HG03439 (cell line): ENCODE results near the gene INTS11.
"Not testable (repeated sequence)": the region's sequence is repeated elsewhere in the genome, so short reads cannot be mapped to it uniquely, and the experiment has no call there.

Experiments used
- ATAC-seq: cut with Tn5 transposase; IDR thresholded peaks from one replicate; pipeline ENCODE4 v1.9.1; 2021; ENCODE audit warnings: mild to moderate bottlenecking, moderate library complexity; ENCODE audit not compliant: unreplicated experiment

INTS11 gene

DNA sequence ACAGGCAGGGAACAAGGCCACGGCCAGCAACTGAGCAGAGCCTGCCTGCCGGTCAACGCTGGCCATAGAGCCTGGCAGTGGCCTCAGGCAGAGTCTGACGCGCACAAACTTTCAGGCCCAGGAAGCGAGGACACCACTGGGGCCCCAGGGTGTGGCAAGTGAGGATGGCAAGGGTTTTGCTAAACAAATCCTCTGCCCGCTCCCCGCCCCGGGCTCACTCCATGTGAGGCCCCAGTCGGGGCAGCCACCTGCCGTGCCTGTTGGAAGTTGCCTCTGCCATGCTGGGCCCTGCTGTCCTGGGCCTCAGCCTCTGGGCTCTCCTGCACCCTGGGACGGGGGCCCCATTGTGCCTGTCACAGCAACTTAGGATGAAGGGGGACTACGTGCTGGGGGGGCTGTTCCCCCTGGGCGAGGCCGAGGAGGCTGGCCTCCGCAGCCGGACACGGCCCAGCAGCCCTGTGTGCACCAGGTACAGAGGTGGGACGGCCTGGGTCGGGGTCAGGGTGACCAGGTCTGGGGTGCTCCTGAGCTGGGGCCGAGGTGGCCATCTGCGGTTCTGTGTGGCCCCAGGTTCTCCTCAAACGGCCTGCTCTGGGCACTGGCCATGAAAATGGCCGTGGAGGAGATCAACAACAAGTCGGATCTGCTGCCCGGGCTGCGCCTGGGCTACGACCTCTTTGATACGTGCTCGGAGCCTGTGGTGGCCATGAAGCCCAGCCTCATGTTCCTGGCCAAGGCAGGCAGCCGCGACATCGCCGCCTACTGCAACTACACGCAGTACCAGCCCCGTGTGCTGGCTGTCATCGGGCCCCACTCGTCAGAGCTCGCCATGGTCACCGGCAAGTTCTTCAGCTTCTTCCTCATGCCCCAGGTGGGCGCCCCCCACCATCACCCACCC is 6.9 kb upstream of the INTS11 start, which contains the start of gene TAS1R3:
TAS1R3 (plus strand) TSS at position 213 of the 898 bp plus-strand sequence; CDS start at position 279, 66 bp downstream.
- ATAC-seq: no peak

DNA sequence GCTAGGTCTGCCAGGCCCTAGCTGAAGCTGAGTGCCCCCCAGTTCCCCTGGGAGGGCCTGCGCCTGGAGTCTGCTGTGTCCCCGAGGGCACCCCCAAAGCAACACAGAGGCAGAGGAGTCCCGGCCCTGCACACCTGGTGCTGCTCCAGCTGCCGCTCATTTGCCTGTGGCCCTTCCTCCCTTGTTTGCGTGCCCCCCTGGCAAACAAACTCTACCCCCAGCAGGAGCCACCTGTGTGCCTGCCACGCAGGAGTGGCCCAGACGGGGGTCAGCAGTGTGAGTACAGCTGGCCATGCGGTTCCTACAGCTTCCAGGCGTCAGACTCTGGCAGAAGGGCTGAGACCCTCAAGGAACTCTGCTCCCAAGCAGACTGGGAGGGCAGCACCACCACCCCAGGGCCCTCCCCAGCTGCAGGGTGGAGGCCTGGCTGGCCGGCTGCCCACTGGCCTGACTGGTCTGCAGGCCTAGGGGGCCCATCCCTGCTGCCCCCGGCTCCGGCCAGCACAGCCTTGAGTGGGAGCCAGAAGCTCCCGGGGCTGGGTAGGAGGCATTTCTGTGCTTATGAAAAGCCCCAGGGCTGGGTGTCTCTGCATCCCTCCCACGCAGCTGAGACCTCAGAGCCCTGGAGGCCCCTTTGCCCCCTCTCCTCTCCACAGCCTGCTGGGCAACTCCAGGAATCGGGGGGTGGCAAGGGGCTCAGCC is 6.1 kb upstream of the INTS11 start:
- no peak for ATAC-seq

DNA sequence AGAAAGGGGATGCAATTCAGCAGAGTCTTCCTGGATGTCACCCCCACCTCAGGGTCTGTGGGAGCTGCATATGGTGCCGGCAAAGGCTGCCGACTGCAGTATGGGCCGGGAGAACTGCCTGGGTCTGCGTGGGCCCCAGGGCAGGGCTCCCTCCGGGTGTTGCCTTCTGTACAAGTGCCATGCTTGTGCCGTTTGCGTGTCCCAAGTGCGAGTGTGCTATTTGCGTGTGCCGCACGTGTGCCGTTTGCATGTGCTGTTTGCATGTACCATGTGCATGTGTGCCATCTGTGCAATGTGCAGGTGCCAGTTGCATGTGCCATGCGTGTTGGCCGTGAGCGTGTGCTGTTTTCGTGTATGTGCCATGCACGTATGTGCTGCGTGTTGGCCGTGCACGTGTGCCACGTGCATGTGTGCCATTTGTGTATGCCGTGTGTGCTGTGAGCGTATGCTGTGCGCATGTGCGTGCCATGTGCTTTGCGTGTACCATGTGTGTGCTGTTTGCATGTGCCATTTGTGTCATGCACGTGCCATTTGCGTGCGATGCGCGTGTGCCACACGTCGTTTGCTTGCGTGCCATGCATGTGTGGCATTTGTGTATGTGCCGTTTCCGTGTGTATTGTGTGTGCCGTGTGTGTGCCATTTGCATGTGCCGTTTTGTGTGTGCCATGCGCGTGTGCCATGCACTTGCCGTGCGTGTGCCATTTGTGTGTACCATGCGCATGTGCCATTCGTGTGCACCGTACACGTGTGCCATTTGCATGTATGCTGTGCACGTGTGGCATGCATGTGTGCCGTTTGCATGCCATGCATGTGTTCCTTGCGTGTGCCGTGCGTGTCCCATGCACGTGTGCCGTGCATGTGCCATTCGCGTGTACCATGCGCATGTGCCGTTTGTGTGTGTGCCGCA is 5.1 kb upstream of the INTS11 start:
- ATAC-seq: no peak

DNA sequence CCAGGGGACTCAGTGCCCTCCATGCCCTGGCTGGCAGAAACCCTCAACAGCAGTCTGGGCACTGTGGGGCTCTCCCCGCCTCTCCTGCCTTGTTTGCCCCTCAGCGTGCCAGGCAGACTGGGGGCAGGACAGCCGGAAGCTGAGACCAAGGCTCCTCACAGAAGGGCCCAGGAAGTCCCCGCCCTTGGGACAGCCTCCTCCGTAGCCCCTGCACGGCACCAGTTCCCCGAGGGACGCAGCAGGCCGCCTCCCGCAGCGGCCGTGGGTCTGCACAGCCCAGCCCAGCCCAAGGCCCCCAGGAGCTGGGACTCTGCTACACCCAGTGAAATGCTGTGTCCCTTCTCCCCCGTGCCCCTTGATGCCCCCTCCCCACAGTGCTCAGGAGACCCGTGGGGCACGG is 3.8 kb upstream of the INTS11 start:
- ATAC-seq: no peak

DNA sequence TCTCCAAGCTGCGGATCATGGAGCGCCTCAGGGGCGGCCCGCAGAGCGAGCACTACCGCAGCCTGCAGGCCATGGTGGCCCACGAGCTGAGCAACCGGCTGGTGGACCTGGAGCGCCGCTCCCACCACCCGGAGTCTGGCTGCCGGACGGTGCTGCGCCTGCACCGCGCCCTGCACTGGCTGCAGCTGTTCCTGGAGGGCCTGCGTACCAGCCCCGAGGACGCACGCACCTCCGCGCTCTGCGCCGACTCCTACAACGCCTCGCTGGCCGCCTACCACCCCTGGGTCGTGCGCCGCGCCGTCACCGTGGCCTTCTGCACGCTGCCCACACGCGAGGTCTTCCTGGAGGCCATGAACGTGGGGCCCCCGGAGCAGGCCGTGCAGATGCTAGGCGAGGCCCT is 2.8 kb upstream of the INTS11 start:
- ATAC-seq: no peak

DNA sequence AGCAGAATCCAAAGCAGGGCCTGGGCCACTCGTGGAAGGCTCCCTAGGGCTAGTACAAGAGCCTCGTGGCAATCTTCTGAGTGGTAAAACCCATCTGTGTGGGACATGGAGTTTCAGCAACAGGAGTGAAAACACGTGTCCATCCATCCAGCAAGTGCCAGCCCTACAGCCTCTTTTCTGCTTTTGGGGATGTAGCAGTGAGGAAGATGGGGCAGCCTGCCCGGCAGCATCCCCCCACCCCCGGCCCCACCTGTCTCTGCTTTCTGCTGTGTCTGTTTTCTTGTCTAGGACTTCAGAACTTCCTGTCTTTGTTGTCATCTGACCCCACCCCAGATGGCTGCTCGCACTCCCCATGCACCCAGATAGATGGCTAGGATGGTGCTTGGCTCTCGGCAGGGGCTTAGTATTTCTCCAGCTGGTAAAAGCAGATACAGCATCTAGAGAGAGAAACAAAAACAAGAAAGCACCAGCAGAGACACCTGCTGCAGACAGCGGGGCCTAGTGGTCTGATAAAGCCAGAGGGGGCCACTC is 1.7 kb upstream of the INTS11 start:
- no peak for ATAC-seq

DNA sequence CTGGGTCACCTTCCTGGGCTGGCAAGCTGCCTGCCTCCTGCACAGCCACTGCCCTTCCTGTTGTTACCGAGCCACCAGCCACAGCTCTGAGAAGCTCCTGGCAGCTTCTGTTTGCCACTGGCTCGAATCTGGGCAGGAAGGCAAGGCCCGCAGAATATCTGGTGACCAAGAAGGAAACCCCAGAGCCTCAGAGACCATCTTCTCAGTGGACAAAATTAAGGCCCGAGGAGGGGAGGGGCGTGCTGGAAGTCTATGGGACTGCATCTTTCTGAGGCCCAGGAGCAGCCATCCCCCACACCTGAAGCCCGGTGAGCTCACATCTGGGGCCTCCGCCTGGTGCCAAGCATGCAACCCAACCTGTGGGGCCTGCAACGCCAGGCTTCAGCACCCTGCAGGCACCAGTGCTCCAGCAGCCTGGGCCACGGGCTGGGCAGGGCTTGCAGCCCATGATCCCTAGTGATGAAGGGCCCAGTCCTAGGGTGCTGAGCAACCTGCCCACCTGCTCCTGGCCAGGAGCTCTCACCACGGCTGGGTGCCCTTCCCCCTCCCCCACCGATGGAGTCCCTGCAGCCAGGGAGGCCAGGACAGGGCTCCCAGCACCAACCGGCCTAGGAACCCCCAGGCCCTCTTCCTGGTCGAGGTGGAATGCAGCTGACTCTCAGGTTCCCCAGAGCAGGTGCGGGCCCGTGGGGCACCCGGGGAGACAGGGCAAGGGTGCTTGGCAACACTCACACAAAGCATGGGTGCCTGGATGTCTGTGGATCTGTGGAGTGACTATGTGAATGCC is 1.0 kb upstream of the INTS11 start:
- ATAC-seq: no peak

DNA sequence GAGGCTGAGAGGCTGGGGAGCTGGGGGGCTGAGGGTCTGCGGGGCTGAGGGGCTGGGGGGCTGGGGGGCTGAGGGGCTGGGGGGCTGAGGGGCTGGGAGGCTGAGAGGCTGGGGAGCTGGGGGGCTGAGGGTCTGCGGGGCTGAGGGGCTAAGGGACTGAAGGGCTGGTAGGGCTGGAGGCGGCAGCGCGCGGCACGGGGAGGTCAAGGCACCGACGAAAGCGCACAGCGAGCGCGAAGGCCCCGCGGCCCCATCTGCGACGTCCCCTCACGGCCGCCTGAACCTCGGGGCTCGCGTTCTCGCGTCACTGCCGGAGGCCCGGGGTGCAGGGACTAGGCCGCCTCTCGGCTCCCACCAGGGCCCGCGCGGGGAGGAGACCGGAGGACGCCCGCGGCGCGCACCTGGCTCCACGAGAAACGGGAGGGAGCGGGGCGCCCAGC is 356 bp downstream of the INTS11 start:
- ATAC-seq: peak; percentile 26

DNA sequence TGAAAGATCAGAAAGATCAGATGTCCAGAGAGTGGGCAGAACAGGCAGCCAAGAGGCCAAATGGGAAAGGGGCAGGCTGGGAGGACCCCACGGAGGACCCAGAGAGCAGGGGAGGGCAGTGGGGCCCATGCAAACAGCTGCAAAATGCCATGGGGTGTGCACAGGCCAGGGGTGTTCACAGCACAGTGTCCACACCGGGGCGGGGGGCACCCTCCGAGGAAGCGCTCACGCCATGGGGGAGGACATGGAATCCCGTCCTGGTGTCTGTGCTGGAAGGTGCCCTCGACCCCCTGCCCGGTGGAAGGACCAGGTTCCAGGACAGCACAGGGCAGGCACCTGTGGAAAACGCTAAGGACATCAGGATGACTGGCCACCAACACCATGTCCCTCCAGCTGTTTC is 1.5 kb downstream of the INTS11 start:
- ATAC-seq: no peak

DNA sequence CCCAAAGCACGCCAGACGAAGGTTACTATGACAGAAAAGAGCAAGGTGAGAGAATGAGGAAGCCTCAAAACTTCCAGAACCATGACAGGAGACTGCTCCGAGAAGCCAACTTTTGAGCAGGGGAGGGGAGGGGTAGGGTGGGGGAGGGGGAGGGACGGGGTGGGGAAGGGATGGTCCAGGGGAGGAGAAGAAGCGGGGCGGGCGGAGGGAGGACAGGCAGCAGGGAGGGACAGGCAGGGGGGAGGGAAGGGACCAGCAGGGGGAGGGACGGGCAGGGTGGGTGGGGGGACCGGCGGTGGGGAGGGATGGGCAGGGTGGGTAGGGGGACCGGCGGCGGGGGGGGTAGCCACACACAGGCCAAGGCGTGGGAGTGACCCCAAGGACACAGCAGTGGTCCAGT is 2.0 kb downstream of the INTS11 start:
- ATAC-seq: no peak

DNA sequence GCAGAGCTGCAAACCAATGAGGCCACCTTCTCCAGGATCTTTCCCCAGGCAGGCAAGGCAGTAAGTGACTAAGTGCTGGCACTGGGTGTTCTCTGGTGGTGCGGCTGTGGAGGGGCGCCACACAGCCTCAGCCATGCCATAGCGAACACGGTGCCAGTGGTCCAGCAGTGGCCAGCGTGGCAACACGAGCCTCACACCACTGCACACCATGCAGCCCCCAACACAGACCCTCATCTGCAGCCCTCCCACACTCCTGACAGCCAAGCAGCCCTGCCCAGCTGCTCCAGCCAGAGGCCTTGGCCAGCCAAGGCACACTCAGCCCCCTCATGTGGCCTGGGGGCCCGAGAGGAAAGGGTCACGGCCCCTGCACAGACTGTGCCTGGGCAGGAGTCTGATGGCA is 3.0 kb downstream of the INTS11 start:
- ATAC-seq: no peak

DNA sequence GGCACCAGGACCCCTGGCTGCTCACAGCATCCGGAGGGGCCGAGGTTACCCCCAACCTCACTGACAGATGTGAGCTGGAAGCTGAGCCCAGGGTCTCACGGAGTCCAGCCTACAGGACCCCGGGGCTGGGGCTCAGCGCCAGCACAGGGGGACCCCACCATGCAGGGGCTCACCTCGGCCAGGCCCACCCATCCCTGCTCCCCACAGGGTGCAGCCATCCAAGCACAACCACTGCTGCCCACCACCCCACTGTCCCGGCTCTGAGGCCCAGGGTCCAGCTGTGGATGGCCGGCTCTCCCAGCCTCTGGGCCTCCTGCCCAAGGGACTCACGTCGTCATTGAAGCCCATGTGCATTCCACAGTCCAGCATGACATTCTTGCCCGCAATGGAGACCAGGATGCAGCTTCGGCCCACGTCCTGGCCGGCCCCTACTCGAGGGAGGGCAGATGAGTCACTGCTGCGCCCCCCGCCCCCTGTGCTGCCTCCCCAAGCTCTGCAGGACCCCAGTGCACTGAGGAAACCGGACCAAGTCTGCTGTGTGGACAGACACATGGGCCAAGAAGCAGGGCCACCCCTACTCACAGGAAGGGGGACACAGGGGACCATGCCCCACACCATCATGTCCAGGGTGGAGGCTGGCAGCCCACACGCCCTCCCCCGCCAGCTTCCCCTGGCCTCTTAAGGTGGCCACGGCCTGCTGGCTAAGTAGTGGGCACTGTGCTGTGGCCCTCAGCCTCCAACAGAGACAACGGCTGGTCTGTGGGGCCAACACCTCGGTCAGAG is 3.6 kb downstream of the INTS11 start:
- no peak for ATAC-seq

DNA sequence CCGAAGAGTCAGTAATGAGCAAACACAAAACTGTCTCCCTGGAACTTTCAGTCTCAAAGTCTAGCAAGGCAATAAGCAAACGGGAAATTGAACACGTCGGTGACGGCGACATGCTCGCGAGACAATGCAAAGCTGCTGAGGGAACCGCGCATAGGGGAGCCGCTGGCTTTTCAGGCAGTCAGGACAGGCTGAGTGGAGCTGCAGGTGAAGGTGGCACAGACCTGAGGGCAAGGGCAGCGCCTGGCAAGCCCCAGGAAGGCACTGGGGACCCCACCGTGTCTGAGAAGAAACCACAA is 4.9 kb downstream of the INTS11 start:
- no peak for ATAC-seq

DNA sequence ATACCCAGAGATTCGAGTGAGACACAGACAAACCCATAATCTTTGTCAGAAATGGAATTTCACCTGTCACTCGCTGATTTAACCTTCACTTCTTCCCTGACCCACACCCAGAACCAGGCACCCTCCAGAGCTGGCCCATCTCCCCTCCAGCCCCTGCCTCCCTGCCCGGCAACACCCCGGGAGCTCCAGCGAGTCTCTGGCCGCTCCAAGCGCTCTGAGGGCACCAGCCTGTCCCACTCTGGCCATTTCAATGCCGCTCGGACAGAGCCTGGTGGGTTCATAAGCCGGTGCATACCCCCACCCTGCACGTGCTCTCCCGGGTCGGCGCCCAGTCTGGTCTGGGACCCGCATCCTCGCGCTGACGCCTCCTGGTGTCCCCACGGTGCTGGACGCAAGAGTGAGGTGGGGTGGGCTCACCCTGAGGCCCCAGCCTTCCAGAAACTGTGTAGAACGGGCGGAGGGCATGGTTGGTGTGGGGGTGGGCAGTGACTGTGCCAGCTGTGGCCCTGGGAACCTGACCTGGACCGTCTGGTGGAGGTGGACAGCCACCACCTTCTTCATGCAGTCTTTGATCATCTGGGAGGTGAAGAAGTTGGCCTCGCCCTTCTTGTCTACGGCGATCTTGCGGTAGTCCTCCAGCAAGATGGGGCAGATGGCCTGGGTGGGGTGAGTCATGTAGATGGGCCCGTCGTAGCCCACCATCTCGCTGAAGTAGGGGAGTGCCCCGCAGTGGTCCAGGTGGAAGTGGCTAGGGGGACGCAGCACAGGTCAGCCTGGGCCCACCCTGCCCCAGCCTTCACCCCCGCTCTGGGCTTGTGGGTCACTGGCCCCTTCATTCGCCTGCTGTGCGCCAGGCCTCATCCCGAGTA is 5.4 kb downstream of the INTS11 start:
- ATAC-seq: no peak

DNA sequence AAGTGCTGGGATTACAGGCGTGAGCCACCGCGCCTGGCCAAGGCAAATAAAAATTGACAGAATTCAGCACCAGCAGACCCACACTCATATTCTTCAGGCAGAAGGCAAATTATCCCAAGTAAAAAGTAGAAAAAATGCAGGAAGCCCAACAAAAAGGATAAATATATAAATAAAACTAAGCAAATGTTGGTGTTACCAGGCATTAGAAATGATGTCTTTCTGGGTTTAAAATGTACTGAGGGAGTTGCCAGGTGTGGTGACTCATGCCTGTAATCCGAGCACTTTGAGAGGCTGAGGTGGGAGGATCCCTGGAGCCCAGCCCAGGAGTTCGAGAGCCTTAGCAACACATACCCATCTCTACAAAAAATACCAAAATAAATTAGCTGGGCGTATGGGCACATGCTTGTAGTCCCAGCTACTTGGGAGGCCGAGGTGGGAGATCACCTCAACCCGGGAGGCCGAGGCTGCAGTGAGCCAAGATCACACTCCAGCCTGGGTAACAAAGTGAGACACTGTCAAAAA is 6.3 kb downstream of the INTS11 start:
- ATAC-seq: no peak

DNA sequence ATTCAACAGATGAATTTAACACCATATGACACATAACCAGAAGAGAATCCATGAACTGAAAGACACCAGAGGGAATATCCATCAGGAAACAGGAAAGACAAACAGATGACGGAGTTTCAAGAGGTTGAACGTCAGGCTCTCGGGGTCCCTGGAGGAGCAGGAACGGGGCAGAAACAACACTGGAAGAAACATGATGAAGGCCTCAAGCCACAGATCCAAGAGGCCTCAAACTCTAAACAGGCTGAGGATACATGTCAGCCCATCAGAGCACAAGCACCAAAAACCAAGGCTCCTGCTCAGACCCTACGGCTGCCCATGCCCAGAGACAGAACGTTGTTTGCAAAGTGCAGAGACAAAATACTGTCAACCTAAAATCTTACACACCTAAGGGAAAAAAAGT is 7.0 kb downstream of the INTS11 start:
- ATAC-seq: no peak

DNA sequence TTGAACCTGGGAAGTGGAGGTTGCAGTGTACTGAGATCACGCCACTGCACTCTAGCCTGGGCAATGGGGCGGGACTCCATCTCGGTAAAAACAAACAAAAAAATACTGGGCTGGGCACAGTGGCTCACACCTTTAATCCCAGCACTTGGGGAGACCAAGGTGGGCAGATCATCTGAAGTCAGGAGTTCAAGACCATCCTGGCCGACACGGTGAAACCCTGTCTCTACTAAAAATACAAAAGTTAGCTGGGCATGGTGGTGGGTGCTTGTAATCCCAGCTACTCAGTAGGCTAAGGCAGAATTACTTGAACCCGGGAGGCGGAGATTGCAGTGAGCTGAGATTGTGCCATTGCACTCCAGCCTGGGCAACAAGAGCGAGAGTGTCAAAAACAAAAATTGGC is 8.3 kb downstream of the INTS11 start:
- not testable (repeated sequence) for ATAC-seq

DNA sequence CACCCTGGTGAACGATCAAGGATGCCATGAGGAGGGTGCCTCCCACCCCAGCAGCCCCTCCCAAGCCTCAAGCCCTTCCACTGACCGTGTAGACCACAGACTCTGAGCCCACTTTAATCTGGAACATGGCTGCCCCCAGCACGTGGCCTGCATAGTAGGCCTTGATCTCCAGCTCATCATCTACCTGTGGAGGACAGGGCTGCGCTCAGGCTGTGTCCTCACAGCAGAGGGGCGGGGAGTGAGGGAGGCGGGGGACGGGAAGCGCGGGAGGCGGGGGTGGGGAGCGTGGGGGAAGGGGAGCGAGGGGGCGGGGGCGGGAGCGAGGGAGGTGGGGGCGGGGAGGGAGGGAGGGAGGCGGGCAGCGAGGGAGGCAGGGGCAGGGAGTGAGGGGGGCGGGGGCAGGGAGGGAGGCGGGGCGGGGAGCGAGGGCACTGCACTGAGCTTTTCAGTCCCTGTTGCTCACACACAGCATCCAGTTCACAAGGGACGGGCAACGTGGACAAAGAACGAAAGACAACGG is 9.0 kb downstream of the INTS11 start:
- ATAC-seq: no peak
